Measurements from ENCODE around the gene ALKBH4. TPM values are rescaled to one million over a fixed set of nuclear protein-coding genes. Genes with fewer than 3 reads are reported as not detected.

The ALKBH4 gene
- total and polyA plus RNA-seq, 2 of the 8 experiments (the other 6 are each of a cell fraction or from before 2014, with no cell fraction given) = 10.2 to 16.6 TPM

DNA sequence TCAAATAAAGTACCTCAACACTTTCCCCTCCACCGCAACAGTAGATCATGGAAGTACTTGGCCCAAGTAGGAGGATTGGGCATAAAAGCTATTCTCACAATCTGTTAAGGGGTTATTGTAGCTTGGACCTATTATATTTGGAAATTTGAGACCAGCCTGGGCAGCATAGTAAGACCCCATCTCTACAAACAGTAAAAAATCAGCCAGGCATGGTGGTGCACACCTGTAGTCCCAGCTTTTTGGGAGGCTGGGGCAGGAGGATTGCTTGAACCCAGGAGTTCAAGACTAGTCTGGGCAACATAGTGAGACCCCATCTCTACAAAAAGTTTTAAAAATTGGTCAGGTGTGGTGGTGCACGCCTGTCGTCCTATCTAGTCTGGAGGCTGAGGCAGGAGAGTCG, 55.3 kb downstream of the ALKBH4 start:
- Histone ChIP-seq H3K9me3 (ENCODE audit: insufficient read depth in 2 of 2, low read depth in 1 of 2, low read length in 1 of 2) (peaks cover 0 to 3% of the 10 kb centered on the region in 2 experiments; a peak in 1 of 4 replicates), H4K8ac (ENCODE audit: extremely low read depth, insufficient read depth, low read length) (no peak overlapping the region), H3K4me2 (ENCODE audit: insufficient read depth in 1 of 2, low read depth in 2 of 2, low read length in 2 of 2) (no peak overlapping the region), H3K79me1 (ENCODE audit: low read depth, low read length) (no peaks in the 10 kb centered on the region; the same call in none of the 2 replicates), H3K23me2 (ENCODE audit: low read depth, low read length) (no peaks in the 10 kb centered on the region), H3K4ac (replicated peaks; ENCODE audit: insufficient read length, low read depth, low read length) (no peak overlapping the region), H2BK5ac (ENCODE audit: low read depth, low read length) (no peak overlapping the region), H3K36me3 (ENCODE audit: control insufficient read depth in 2 of 4, insufficient read depth in 4 of 4, low read length in 3 of 4) (peaks cover 21 to 54% (median 43%) of the 10 kb centered on the region in 4 experiments), H3K18ac (ENCODE audit: extremely low read depth, low read length) (no peak overlapping the region), H3K27me3 (replicated peaks in 1 of 4; ENCODE audit: control insufficient read depth in 3 of 4, extremely low read depth in 1 of 4, insufficient read depth in 3 of 4, low read length in 3 of 4) (no peaks in the 10 kb centered on the region), H3K27ac (ENCODE audit: low read depth, low read length) (no peak overlapping the region), H2BK15ac (ENCODE audit: low read length) (no peak overlapping the region), H3K56ac (replicated peaks; ENCODE audit: insufficient read length, low read depth, low read length) (no peak overlapping the region), H3K9ac (replicated peaks in 1 of 4; ENCODE audit: extremely low read depth in 1 of 4, low read depth in 3 of 4, low read length in 3 of 4) (no peak overlapping the region), H2BK20ac (ENCODE audit: low read length) (no peak overlapping the region), H3K4me3 (ENCODE audit: extremely low read depth in 1 of 4, insufficient read depth in 2 of 4, low read depth in 3 of 4, low read length in 4 of 4) (no peak overlapping the region), H3K4me1 (replicated peaks in 1 of 4; ENCODE audit: control insufficient read depth in 3 of 4, insufficient read depth in 4 of 4, low read length in 3 of 4) (no peaks in the 10 kb centered on the region), H3K23ac (ENCODE audit: insufficient read length) (no peak overlapping the region), H3K79me2 (ENCODE audit: control insufficient read depth in 1 of 2, insufficient read depth in 2 of 2, low read length in 2 of 2) (no peaks in the 10 kb centered on the region; a peak in 1 of 4 replicates), H4K91ac (replicated peaks; ENCODE audit: insufficient read length, low read length) (no peak overlapping the region), H2BK120ac (replicated peaks; ENCODE audit: low read depth, low read length) (no peak overlapping the region), H2BK12ac (ENCODE audit: low read depth, low read length) (no peak overlapping the region), H4K5ac (ENCODE audit: insufficient read length, low read depth, low read length) (no peak overlapping the region), H4K20me1 (replicated peaks in 1 of 2; ENCODE audit: control insufficient read depth in 1 of 2, insufficient read depth in 2 of 2, low read length in 2 of 2) (peaks cover 0 to 10% of the 10 kb centered on the region in 2 experiments), H2AK5ac (ENCODE audit: low read depth, low read length) (no peak overlapping the region), H2AFZ (ENCODE audit: low read length) (no peak overlapping the region), H3K14ac (ENCODE audit: insufficient read length) (no peak overlapping the region)
- FAIRE-seq = no peak
- DNase-seq (ENCODE audit: low read depth in 1 of 2, low spot score in 2 of 2) = no peak
- whole genome bisulfite sequencing, 2 experiments (ENCODE audit: extremely low coverage in 1 of 2, insufficient coverage in 1 of 2, insufficient read length in 1 of 2, insufficient replicate concordance in 2 of 2, low coverage in 1 of 2, low lambda C conversion rate in 2 of 2, missing lambda C conversion rate in 1 of 2) = 92% methylated on average over 4 of the region's 4 CpGs; no CpG with 5 or more reads in 1 of the 2 experiments
- CTCF ChIA-PET (ENCODE audit: partially characterized antibody) = interaction anchor here (0.8 to 1.5 kb wide), 3 partner anchors 10 to 58 kb away, joined by 3 to 6 read pairs (median 5); partner anchors contain the start of gene PRKRIP1
- POLR2A ChIA-PET (ENCODE audit: partially characterized antibody) = interaction anchor here (1.2 kb wide), 1 partner anchor 16 kb away, joined by 3 read pairs; no protein-coding TSS in a partner anchor
- TF ChIP-seq RXRA (IDR thresholded peaks at IDR 0.05; ENCODE audit: insufficient read depth, low read depth, low read length) = no peak
- no peak for TF ChIP-seq SP2 (IDR thresholded peaks at IDR 0.05; ENCODE audit: low read length)
- TF ChIP-seq SAP30 (IDR thresholded peaks at IDR 0.05; ENCODE audit: insufficient read depth, insufficient replicate concordance, low read length) = no peak
- no peak for TF ChIP-seq POU5F1 (IDR thresholded peaks at IDR 0.05; ENCODE audit: low read depth, low read length)
- no peak for TF ChIP-seq MAFK (IDR thresholded peaks at IDR 0.05; ENCODE audit: low read depth, low read length)
- no peak for TF ChIP-seq CREB1 (IDR thresholded peaks at IDR 0.05)
- TF ChIP-seq SIRT6 (IDR thresholded peaks at IDR 0.05; ENCODE audit: low read length) = no peak
- no peak for TF ChIP-seq TCF12 (IDR thresholded peaks at IDR 0.05; ENCODE audit: low read depth, low read length)
- TF ChIP-seq CBX5 (IDR thresholded peaks at IDR 0.05; ENCODE audit: low read depth, low read length) = no peak
- no peak for TF ChIP-seq POLR2AphosphoS5 (IDR thresholded peaks at IDR 0.05; ENCODE audit: low read depth, low read length)
